ENCODE results near the gene GALM.
A peak's percentile ranks its signal among the peaks of the same experiment; 100 is the strongest.
"Not testable (repeated sequence)": the region's sequence is repeated elsewhere in the genome, so short reads cannot be mapped to it uniquely, and the experiment has no call there.

GALM gene

DNA sequence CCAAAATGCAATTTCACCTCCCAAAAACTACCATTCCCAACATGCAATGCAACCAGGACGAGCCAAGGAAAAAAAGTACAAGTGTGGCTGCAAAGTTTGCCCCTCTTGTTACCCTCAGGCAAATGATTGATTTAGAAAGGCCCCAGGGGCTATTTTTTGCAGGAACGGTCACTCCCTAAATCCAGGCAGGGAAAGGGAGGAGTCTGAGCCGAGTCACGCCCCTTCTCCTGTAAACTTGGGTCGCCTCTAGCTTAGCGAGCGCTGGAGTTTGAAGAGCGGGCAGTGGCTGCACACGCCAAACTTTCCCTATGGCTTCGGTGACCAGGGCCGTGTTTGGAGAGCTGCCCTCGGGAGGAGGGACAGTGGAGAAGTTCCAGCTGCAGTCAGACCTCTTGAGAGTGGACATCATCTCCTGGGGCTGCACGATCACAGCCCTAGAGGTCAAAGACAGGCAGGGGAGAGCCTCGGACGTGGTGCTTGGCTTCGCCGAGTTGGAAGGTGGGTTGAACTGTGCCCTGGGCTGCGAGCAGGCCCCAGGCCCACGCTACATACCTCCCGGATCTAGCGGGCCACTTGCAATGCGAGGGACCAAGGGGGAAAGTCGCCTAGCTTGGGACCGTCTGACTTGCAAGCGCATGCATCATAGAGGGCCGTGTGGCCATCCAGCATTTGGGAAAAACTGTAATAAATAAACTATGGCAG, at the start of gene GALM:
TSS of gene GALM (plus strand) at position 261 of the 702 bp plus-strand sequence. CDS start at position 309, 48 bp downstream.
- DNase-seq (ENCODE audit: low read depth): peak; percentile 51

DNA sequence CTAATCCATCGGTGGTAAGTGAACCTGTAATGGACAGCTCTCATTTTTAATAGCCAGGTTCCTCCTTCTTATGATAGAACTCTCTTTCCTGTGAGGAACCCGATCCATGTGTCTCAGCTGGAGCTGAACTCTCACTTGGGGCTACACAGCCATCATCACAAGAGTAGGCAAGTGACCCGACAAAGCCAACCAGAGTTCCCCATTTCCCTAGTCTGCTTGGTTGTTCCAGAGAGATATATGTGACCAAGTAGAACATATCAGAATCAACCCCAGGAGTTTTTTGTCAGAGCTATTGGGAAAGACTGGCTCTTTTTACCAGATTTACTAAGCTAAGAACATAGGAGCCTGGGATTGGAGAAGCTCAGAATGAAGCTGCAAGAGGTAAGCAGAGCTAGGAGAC, 48.6 kb upstream of the GALM start:
- DNase-seq (ENCODE audit: low read depth): no peak

DNA sequence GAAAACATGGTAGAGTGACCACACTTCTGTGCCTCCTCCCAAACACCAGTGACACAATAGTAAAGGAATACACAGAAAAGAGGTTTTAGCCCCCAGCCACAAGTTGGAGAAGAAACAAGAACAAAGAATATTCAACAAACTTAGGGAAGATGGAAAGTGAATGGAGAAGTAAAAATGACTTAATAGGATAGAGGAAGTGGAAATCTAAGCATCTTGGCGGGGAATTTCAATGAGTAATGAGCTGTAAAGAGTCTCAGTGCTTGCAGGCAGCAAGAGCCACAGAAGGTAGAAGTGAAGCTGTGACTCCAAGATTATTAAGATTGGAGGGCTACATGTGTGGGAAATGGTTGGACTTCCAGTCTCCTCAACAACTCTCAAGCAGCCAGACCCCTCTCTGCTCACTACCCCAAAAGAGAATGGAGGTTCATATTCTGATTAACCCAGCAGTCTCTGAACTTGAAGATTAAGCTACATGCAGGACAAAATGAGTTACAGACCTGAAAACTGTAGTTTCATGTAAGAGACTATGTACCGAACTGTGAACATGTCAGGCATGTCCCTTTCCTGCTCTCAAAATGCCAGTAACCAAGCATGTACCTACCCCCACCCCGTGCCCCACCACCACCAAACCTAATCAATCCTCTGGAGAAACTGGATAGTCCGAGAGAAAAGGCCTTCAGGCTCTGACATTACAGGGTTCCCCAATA, 46.3 kb upstream of the GALM start:
- no peak for DNase-seq (ENCODE audit: low read depth)

DNA sequence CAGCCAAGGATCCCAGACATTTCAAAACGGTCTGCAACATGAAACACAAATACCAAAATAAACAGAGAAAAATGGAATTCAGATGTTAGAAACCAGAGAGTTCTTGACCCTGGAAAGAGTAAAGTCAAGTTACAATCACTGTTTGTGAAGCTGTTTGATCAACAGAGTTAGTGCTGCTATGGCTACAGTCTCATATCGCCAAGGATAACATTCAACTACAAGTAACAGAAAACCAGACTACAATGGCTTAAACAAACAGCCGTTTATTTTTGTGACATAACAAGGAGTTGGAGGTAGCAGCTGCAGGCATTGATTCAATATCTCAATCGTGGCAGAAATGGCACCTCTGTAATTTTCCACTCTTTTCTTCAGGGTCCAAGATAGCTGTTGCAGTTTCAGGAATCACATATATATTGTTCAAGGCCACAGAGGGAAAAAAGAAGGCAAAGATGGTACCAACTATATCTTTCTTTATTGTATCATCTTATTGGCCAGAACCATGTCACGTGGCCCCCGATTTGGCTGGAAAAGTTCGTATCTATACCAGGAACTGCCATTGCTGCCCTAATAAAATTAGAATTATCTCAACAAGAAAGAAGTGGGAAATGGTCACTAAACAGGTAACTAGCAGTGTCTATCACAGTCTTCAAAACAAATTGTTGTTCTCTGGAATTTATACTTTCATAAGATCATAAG, 45.5 kb upstream of the GALM start:
- DNase-seq (ENCODE audit: low read depth): no peak

DNA sequence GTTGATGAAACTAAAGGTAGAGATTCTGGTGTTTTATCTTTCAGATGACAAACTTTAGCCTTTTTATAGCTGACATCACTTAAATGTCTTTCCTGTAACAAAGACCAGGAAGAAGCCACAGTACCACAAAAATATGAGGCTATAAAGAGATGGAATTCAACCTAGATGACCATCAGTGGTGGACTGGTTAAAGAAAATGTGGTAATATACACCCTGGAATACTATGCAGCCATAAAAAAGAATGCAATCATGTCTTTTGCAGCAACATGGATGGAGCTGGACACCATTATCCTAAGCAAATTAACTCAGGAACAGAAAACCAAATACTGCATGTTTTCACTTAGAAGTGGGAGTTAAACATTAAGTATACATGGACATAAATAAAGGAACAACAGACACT, 44.9 kb upstream of the GALM start:
- no peak for DNase-seq (ENCODE audit: low read depth)

DNA sequence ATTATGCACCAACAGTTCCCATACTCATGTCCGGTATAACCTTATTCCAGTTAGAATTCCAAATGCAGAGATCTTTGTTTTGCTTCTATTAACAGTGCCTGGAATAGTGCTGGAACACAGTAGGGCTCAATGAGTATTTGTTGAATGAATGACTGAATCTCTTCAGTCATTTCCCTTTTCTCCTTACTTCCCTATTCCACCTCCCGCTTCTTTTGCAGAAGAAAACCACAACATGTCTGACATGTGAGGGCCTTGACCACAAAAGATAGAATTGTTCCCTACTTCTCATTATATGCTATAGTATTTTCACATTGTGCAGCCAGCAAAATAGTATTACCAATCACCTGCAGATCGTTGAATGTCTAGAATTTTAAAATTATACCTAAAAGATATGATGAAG, 43.7 kb upstream of the GALM start:
- no peak for DNase-seq (ENCODE audit: low read depth)

DNA sequence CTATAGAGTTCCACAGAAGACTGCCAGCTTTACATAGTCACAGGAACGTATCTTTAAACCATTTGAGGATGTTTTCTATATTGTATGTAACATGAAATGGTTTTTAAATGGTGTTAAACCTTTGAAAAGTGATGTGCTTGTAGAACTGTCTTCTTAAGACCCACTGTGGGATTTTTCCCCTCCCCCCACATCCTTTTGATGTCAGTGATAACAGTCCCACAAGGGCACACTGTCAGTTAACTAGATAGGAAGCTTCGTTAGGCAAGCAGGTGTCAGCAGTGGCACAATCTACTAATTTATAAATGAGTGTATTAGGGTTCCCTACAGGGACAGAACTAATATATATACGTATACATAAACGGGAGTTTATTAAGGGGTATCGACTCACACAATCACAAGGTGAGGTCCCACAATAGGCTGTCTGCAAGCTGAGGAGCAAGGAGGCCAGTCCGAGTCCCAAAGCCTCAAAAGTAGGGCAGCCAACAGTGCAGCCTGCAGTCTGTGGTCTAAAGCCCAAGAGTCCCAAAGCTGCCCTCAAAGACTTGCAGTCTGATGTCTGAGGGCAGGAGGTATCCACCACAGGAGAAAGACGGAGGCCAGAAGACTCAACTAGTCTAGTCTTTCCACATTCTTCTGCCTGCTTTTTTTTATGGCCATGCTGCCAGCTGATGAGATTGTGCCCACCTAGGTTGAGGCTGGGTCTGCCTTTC, 39.4 kb upstream of the GALM start:
- DNase-seq (ENCODE audit: low read depth): no peak

DNA sequence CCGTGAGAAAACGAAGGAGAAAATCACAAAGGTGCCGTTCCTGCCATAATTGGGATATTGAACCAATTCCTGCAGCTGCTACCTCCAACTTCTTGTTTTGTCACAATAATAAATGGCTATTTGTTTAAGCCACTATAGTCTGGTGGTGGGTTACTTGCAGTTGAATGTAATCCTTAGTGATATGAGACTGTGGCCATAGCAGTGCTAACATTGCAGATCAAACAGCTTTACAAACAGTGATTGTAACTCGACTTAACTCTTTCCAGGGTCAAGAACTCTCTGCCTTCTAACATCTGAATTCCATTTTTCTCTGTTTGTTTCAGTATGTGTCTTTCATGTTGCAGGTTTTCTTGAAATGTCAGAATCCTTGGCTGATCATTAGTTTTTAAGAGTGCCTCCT, 38.5 kb upstream of the GALM start:
- DNase-seq (ENCODE audit: low read depth): no peak

DNA sequence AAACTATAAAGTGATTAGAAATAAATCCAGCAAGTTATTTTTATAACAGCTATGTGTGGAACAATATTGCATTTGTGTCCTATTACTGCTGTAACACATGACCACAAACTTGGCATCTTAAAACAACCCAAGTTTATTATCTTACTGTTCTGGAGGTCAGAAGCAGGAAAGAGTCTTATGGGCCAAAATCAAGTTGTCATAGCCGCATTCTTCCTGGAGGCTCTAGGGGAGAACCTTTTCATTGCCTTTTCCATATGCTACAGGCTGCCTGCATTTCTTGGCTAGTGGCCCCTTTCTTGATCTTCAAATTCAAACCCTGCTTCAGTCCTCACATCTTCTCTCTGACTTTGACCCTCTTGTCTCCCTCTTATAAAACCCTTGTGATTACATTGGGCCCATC, 36.2 kb upstream of the GALM start:
- DNase-seq (ENCODE audit: low read depth): no peak

DNA sequence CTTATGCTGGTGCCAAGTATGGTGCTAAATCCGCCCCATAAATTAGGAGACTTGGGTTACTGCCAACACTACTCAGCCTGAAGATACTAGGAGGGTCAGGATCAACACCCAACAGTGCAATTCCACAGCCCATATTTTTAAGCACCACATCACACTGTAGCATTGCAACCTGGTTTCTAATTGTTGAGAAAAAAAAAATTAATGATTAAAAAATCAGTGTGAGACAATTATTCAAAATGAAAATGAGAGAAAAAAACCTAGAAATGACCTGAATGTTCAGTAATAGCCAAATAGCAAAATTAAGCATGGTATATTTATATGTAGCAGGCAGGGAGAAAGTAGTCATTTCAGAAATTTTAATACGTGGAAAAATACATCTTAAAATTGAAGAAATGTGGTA, 33.9 kb upstream of the GALM start:
- no peak for DNase-seq (ENCODE audit: low read depth)

DNA sequence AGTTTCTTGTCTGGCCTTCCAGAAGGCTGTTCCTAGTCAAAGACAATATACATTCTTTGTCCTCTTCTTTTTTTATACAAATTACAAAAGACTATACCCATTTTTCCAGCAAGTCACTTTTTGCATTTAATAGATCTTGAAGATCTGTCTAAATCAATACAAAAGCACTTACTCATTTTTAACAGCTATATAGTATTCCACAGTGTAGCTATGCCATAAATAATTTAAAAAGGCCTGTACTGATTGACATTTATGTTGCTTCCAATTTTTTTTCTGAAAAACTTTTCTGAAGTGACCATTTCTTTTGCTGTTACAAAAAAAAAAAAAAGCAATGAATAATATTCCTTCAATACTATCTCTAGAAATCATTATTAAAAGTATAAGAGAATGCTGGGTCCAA, 32.9 kb upstream of the GALM start:
- DNase-seq (ENCODE audit: low read depth): no peak

DNA sequence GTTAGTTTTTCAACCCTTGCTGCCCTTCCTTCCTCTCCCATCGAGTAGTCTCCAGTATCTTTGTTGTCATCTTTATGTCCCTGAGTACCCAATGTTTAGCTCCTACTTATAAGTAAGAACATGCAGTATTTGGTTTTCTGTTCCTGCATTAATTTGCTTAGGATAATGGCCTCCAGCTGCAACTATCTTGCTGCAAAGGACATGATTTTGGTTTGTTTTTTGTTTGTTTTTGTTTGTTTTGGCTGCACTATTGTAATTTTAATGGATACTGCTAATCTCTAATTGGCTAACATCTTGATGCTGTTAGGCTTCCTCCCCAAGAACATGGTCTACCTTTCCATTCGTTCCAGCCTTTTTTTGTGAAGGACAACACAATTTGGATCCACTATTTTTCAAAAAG, 32.0 kb upstream of the GALM start:
- no peak for DNase-seq (ENCODE audit: low read depth)

DNA sequence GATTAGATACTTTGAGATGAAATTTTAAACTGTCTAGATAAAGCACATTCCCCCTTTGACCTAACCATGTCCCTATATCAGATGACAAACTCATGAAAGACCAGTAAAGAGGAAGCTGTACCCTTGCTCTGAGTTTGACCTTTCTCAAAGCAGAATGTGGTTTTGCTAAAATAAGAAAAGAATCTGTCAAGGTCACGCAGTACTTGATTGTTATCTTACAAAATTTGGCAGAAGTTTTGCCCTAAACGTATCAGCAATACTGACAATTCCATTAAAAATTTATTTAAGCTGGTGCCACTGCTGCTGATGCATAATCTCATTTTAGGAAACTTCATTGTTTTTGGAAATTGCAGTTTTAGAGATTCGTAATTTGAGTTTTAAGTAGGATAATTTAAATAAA, 31.2 kb upstream of the GALM start:
- DNase-seq (ENCODE audit: low read depth): no peak

DNA sequence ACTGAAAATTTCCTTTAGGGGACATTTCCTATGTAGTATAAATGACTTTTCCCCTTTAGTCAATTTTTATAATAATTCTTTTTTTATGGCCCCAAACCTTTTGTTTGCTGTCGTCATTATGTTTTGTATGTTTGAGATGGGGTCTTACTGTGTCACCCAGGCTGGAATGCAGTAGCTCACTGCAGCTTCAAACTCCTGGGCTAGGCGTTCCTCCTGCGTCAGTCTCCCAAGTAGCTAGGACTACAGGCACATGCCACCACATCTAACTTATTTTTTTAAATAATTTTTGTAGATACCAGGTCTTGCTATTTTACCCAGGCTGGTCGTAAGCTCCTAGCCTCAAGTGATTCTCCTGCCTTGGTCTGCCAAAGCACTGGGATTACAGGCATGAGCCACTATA, 30.8 kb upstream of the GALM start:
- no peak for DNase-seq (ENCODE audit: low read depth)

DNA sequence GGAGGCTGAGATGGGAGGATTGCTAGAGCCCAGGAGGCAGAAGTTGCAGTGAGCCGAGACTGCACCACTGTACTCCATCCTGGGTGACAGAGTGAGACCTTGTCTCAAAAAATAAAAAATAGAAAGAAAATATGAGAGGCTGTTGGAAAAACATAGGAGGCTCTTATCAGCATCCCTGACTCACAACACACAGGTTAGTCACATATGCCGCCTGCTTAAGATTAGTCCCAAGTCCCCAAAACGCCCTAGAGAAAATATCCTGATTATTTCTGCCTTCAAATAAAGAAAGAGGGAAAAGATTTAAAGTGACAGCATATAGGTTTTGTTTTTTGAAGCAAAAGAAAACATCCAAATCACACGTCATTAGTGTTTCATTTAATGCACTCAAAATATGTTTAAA, 29.8 kb upstream of the GALM start:
- DNase-seq (ENCODE audit: low read depth): no peak

DNA sequence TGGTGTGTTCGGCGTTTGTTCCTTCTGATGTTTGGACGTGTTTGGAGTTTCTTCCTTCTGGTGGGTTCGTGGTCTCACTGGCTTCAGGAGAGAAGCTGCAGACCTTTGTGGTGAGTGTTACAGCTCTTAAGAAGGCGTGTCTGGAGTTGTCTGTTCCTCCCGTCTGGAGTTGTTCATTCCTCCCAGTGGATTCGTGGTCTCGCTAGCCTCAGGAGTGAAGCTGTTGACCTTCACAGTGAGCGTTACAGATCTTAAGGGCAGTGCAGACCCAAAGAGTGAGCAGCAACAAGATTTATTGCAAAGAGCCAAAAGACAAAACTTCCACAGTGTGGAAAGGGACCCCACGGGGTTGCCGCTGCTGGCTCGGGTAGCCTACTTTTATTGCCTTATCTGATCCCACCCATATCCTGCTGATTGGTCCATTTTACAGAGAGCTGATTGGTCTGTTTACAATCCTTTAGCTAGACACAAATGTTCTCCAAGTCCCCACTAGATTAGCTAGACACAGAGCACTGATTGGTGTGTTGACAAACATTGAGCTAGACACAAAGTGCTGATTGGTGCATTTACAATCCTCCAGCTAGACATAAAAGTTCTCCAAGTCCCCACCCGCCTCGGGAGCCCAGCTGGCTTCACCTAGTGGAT, 23.4 kb upstream of the GALM start:
- not testable (repeated sequence) for DNase-seq (ENCODE audit: low read depth)

DNA sequence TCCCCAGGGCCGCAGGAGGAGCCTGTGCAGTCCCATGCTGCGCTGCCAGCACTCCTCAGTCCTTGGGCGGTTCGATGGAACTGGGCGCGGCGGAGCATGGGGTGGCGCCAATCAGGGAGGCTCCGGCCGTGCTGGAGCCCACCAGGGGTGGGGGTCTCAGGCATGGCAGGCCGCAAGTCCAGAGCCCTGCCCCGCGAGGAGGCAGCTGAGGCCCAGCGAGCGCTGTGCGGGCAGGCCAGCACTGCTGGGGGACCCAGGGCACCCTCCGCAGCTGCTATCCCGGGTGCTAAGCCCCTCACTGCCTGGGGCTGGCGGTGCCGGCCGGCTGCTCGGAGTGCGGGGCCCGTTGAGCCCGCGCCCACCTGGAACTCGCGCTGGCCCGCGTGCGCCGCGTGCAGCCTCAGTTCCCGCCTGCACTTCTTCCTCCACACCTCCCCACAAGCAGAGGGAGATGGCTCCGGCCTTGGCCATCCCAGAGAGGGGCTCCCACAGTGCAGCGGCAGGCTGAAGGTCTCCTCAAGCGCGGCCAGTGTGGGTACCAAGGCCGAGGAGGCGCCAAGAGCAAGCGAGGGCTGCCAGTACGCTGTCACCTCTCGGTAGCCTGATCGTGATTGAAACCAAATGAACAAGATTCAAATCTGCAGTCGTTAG, 22.8 kb upstream of the GALM start:
- DNase-seq (ENCODE audit: low read depth): no peak

DNA sequence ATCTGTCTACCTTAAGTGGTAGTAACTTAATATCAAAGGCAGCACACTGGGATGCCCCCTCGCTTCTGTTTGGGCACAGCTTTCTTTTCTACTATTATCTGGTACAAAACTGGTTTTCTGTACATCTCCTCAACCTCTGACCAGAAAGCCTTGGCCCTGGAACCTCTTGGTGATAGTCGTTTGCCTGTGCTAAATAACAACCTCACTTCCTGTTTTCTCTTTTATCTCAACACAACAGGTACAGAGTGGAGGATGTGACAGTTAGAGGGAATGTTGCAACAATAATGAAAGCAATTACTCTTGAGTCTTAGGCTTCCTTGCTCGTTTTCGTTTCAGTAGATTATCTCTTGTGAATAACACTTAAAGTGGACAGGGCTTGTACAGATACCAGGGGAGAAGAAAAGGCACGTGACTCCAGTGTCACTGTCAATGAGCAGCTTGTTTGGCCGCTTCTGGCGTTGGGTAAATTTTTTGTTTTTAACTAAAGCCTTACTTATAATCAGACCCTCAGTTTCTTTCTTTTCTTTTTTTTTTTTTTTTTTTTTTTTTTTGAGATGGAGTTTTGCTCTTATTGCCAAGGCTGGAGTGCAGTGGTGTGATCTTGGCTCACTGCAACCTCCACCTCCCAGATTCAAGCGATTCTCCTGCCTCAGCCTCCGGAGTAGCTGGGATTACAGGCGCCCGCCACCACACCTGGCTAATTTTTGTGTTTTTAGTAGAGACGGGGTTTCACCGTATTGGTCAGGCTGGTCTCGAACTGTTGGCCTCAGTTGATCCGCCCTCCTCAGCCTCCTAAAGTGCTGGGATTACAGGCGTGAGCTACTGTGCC, 22.0 kb upstream of the GALM start:
- not testable (repeated sequence) for DNase-seq (ENCODE audit: low read depth)

DNA sequence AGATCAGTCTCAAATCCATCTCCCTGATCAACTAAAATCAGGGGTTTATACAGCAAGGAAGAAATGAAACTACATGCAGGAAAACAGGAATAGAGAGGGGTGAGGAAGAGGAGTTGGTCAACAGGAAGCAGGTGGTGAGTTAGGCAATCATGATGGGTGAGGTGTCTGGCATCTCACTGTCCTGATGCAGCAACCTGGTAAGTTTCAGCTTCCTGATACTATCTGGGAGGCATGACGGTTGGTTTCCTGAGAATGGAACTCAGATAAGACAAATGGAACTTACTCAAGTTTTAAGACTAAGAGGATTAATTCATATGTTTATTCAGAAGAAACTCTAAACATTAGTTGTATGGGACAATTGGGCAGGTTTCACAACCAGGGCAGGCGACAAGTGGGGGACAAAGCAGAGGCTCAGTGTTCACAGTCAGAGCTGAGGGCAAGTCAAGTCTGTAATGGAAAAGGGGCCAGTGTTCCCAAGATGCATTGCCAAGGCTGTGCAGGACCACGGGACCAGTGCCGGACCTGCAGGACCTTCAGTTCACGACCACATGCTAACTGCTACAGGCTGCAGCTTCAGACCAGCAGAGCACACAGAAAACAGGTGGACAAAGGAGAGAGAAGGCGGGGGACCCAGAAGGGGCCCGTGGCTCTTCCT, 17.7 kb upstream of the GALM start:
- no peak for DNase-seq (ENCODE audit: low read depth)

DNA sequence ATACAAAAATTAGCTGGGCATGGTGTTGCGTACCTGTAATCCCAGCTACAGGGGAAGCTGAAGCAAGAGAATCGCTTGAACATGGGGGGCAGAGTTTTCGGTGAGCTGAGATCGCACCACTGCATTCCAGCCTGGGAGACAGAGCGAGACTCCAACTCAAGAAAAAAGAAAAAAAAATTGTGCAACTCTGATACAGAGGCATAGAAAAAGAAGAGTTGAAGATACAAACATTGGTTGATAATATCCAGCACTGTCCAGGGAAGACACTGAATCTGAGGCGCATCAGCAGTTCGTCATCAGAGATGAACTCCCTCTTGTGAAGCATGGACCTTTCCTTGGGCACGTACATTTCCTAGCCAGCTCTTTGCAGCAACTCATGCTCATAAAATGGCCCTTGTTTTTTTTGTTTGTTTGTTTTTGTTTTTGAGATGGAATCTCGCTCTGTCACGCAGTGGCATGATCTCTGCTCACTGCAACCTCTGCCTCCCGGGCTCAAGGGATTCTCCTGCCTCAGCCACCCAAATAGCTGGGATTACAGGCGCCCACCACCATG, 16.7 kb upstream of the GALM start:
- DNase-seq (ENCODE audit: low read depth): no peak
